ENCODE measurements around the gene PCDHA5.

Gene PCDHA5

DNA sequence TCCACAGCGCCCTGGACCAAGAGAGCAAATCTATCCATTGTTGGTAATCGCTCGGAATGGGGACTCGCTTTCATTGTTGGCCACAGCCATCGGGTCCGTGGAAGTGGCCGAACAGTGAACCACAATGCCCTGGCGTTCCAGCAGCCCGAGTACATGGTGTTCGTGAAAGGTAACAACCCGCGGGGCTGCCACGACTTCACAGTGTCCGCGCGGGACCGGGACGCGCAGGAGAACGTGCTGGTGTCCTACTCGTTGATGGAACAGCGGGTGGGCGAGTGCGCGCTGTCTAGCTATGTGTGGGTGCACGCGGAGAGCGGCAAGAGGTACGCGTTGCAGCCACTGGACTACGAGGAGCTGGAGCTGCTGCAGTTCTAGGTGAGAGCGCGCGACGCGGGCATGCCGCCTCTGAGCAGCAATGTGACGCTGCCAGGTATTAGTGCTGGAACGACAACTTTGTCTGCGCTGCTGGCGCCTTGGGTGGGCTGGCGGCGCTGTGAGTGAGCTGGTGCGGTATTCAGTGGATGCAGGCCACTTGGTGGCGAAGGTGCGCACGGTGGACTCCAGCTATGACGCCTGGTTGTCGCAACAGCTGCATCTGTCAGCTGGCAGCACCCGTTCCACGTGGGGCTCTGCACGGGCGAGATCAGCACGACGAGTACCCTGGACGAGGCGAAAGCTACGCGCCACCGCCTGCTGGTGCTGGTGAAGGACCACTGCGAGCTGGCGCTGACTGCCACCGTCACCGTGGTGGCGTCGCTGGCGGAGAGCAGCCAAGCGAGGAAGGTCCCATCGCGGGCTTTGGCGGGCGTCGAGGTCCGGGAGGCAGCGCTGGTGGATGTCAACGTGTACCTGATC lies 41.3 kb downstream of the PCDHA5 start:
- no peak for DNase-seq (ENCODE audit: low spot score)

DNA sequence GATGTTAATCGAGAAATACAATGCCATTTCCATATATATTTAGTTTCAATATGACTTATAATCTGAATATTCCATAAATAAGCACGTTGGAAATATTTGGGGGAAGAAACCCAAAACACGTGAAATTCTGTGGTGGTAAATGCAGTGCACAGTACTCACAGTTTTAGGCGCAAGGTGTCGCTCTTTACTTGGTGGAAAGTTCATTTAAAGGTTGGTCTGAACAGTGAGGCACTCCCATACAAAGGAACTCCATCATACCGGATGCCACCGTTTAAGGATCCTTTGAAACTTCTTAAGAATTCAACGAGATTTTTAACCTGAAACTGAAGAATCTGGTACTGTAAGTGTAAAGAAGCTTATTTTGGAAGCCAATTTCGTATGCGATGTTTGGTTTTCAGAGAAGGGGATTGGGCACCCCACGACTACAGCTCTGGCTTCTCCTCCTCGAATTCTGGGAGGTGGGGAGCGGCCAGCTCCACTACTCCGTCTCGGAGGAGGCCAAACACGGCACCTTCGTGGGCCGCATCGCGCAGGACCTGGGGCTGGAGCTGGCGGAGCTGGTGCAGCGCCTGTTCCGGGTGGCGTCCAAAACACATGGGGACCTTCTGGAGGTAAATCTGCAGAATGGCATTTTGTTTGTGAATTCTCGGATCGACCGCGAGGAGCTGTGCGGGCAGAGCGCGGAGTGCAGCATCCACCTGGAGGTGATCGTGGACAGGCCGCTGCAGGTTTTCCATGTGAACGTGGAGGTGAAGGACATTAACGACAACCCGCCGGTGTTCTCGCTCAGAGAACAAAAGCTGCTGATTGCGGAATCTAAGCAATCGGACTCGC lies 47.5 kb downstream of the PCDHA5 start, which contains the start of gene PCDHA11:
Gene PCDHA11, plus strand, starts transcription at position 237 of the 834 bp plus-strand sequence. Its CDS starts 147 bp downstream, at position 384.
- DNase-seq (ENCODE audit: low spot score): peak; percentile 45

DNA sequence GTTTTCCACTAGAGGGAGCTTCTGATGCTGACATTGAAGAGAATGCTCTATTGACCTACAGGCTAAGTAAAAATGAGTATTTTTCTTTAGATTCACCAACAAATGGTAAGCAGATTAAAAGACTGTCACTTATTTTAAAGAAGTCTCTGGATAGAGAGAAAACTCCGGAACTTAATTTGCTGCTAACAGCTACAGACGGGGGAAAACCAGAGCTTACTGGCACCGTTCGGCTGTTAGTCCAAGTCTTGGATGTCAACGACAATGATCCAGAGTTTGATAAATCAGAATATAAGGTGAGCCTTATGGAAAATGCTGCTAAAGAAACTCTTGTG lies 48.1 kb downstream of the PCDHA5 start:
- DNase-seq (ENCODE audit: low spot score): peak; percentile 42

GRCh38 chr5:140870221-140871201 lies 49.1 kb downstream of the PCDHA5 start:
- DNase-seq (ENCODE audit: low spot score): no peak
